NCI-H2171 treated with DMSO at 0.1 percent for 48 hours (cell line): ENCODE measurements around the gene MBOAT2.
A peak's percentile ranks its signal among the peaks of the same experiment; 100 is the strongest.

Source experiments
- DNase-seq: peaks from one replicate; lab custom pipeline; 2025; lab: John Stamatoyannopoulos, UW

MBOAT2 gene

GRCh38 chr2:8821276-8822217 lies 181.9 kb downstream of the MBOAT2 start:
- no peak for DNase-seq

- DNase-seq: no peak
Observed at GRCh38 chr2:8819948-8820347, 183.5 kb downstream of the MBOAT2 start.

GRCh38 chr2:8819194-8819593 lies 184.3 kb downstream of the MBOAT2 start:
- DNase-seq: no peak

- no peak for DNase-seq
Observed at GRCh38 chr2:8817221-8817620, 186.3 kb downstream of the MBOAT2 start.

GRCh38 chr2:8806885-8807704 lies 196.4 kb downstream of the MBOAT2 start:
- no peak for DNase-seq

GRCh38 chr2:8805278-8806210 lies 197.9 kb downstream of the MBOAT2 start:
- DNase-seq: no peak

- peak; percentile 21 for DNase-seq
Observed at GRCh38 chr2:8803658-8804379, 199.7 kb downstream of the MBOAT2 start.

- no peak for DNase-seq
Observed at GRCh38 chr2:8802741-8803140, 200.7 kb downstream of the MBOAT2 start.
